H1 (cell line): Measurements from ENCODE around the gene KLHDC7B. TPM values are rescaled to one million over a fixed set of nuclear protein-coding genes. Genes with fewer than 3 reads are reported as not detected.

Experiments used
- CTCF ChIA-PET: fragments of 300-600 bp; sonication (Branson Sonifier 250); formaldehyde crosslinking; loops from one replicate; lab custom pipeline; 2021; ENCODE audit not compliant: partially characterized antibody; lab: Charles Lee
- POLR2A ChIA-PET: fragments of 300-600 bp; sonication (Branson Sonifier 250); formaldehyde crosslinking; loops from one replicate; lab custom pipeline; 2021; ENCODE audit warnings: inconsistent platforms; ENCODE audit not compliant: partially characterized antibody; lab: Charles Lee
- DNase-seq, 2 experiments: peaks; one replicate each; pipeline versions ENCODE4 v3.0.0 to v3.0.0-alpha.2; 2010 to 2022; ENCODE audit warnings: low spot score in 2 of 2, low read depth in 1 of 2, mixed read lengths in 1 of 2
- FAIRE-seq: peaks from 2 replicates; lab custom pipeline; 2011; peaks lifted over from hg19 to GRCh38; lab: Jason Lieb, UNC
- H2AFZ ChIP-seq: 2 replicates; pipeline ENCODE4 v1.8.1; 2012; ENCODE audit warnings: low read length, inconsistent platforms
- H2AK5ac ChIP-seq: 2 replicates; pipeline ENCODE4 v1.6.1; 2013; ENCODE audit warnings: low read depth, low read length
- H2BK120ac ChIP-seq: replicated peaks from 2 replicates; pipeline ENCODE3; 2013; ENCODE audit warnings: low read depth, low read length, inconsistent platforms
- H2BK12ac ChIP-seq: 2 replicates; pipeline ENCODE4 v1.6.1; 2013; ENCODE audit warnings: low read depth, low read length
- H2BK15ac ChIP-seq: 2 replicates; pipeline ENCODE4 v1.6.1; 2013; ENCODE audit warnings: low read length
- H2BK20ac ChIP-seq: 2 replicates; pipeline ENCODE4 v1.6.1; 2013; ENCODE audit warnings: low read length
- H2BK5ac ChIP-seq: 2 replicates; pipeline ENCODE4 v1.6.1; 2013; ENCODE audit warnings: low read depth, low read length
- H3K14ac ChIP-seq: 2 replicates; pipeline ENCODE4 v1.6.1; 2013; ENCODE audit warnings: inconsistent platforms; ENCODE audit not compliant: insufficient read length
- H3K18ac ChIP-seq: 2 replicates; pipeline ENCODE4 v1.6.1; 2013; ENCODE audit warnings: low read length; ENCODE audit errors: extremely low read depth
- H3K23ac ChIP-seq: 2 replicates; pipeline ENCODE4 v1.6.1; 2013; ENCODE audit warnings: inconsistent platforms; ENCODE audit not compliant: insufficient read length
- H3K23me2 ChIP-seq: 2 replicates; pipeline ENCODE4 v1.6.1; 2013; ENCODE audit warnings: low read depth, low read length
- H3K27ac ChIP-seq: 2 replicates; pipeline ENCODE4 v1.6.1; 2011; ENCODE audit warnings: low read depth, low read length, inconsistent platforms
- H3K27me3 ChIP-seq, 4 experiments: replicated peaks in 1 of 4; 1 replicate in 1 of 4; 2 replicates in 3 of 4; pipeline versions ENCODE4 v1.6.1 to v1.8.1; 2011 to 2013; ENCODE audit warnings: low read length in 3 of 4, mild to moderate bottlenecking in 3 of 4, inconsistent platforms in 2 of 4, mixed read lengths in 2 of 4, moderate library complexity in 1 of 4; ENCODE audit not compliant: control insufficient read depth in 3 of 4, insufficient read depth in 3 of 4; ENCODE audit errors: extremely low read depth in 1 of 4
- H3K36me3 ChIP-seq, 4 experiments: 2 replicates each; pipeline versions ENCODE4 v1.6.1 to v1.8.1; 2011 to 2013; ENCODE audit warnings: mild to moderate bottlenecking in 4 of 4, low read length in 3 of 4, moderate library complexity in 2 of 4, control low read depth in 1 of 4, inconsistent platforms in 1 of 4; ENCODE audit not compliant: insufficient read depth in 4 of 4, control insufficient read depth in 2 of 4
- H3K4ac ChIP-seq: replicated peaks from 2 replicates; pipeline ENCODE3; 2013; ENCODE audit warnings: low read length, low read depth, mixed read lengths, inconsistent platforms; ENCODE audit not compliant: insufficient read length
- H3K4me1 ChIP-seq, 4 experiments: replicated peaks in 1 of 4; 1 replicate in 1 of 4; 2 replicates in 3 of 4; pipeline versions ENCODE4 v1.6.1 to v1.8.1; 2011 to 2013; ENCODE audit warnings: low read length in 3 of 4, inconsistent platforms in 2 of 4, mixed read lengths in 1 of 4; ENCODE audit not compliant: insufficient read depth in 4 of 4, control insufficient read depth in 3 of 4
- H3K4me2 ChIP-seq, 2 experiments: 2 replicates each; pipeline versions ENCODE4 v1.6.1 to v1.8.1; 2011 to 2013; ENCODE audit warnings: low read depth in 2 of 2, low read length in 2 of 2, control low read depth in 1 of 2, inconsistent platforms in 1 of 2, mild to moderate bottlenecking in 1 of 2; ENCODE audit not compliant: insufficient read depth in 1 of 2
- H3K4me3 ChIP-seq, 4 experiments: fragments of 200-600, 300-600 bp in 1 of 4; sonication (generic), shearing (Covaris generic), sonication (Bioruptor Twin) in 1 of 4; 2 replicates each; pipeline versions ENCODE4 v1.5.1 to v1.8.1; 2011 to 2016; ENCODE audit warnings: low read length in 4 of 4, low read depth in 3 of 4, control low read depth in 2 of 4, inconsistent platforms in 2 of 4, mild to moderate bottlenecking in 2 of 4, mixed read lengths in 1 of 4, moderate library complexity in 1 of 4; ENCODE audit not compliant: insufficient read depth in 2 of 4; ENCODE audit errors: extremely low read depth in 1 of 4
- H3K56ac ChIP-seq: replicated peaks from 2 replicates; pipeline ENCODE3; 2013; ENCODE audit warnings: low read depth, mild to moderate bottlenecking, mixed read lengths, low read length, inconsistent platforms; ENCODE audit not compliant: insufficient read length
- H3K79me1 ChIP-seq: 2 replicates; pipeline ENCODE4 v1.6.1; 2013; ENCODE audit warnings: low read depth, low read length, control low read depth
- H3K79me2 ChIP-seq, 2 experiments: 2 replicates each; pipeline versions ENCODE4 v1.6.1 to v1.8.1; 2012 to 2013; ENCODE audit warnings: low read length in 2 of 2, mild to moderate bottlenecking in 2 of 2, inconsistent platforms in 1 of 2; ENCODE audit not compliant: insufficient read depth in 2 of 2, control insufficient read depth in 1 of 2
- H3K9ac ChIP-seq, 4 experiments: replicated peaks in 1 of 4; 1 replicate in 1 of 4; 2 replicates in 3 of 4; pipeline versions ENCODE4 v1.6.1 to v1.8.1; 2011 to 2013; ENCODE audit warnings: low read depth in 3 of 4, low read length in 3 of 4, control low read depth in 2 of 4, mild to moderate bottlenecking in 2 of 4, moderate library complexity in 2 of 4, inconsistent platforms in 1 of 4; ENCODE audit errors: extremely low read depth in 1 of 4
- H3K9me3 ChIP-seq, 2 experiments: 2 replicates each; pipeline versions ENCODE4 v1.6.1 to v1.8.1; 2012 to 2013; ENCODE audit warnings: mild to moderate bottlenecking in 2 of 2, moderate library complexity in 2 of 2, control low read depth in 1 of 2, inconsistent platforms in 1 of 2, low read depth in 1 of 2, low read length in 1 of 2, mixed read lengths in 1 of 2; ENCODE audit not compliant: insufficient read depth in 2 of 2
- H4K20me1 ChIP-seq, 2 experiments: replicated peaks in 1 of 2; 2 replicates each; pipeline versions ENCODE3 to v1.8.1; 2011 to 2013; ENCODE audit warnings: inconsistent platforms in 2 of 2, low read length in 2 of 2, mild to moderate bottlenecking in 1 of 2; ENCODE audit not compliant: insufficient read depth in 2 of 2, control insufficient read depth in 1 of 2
- H4K5ac ChIP-seq: 2 replicates; pipeline ENCODE4 v1.6.1; 2013; ENCODE audit warnings: low read length, low read depth, mixed read lengths, inconsistent platforms; ENCODE audit not compliant: insufficient read length
- H4K8ac ChIP-seq: 2 replicates; pipeline ENCODE4 v1.8.0; 2013; ENCODE audit warnings: mild to moderate bottlenecking, moderate library complexity, low read length, inconsistent platforms; ENCODE audit not compliant: insufficient read depth; ENCODE audit errors: extremely low read depth
- H4K91ac ChIP-seq: replicated peaks from 2 replicates; pipeline ENCODE3; 2013; ENCODE audit warnings: low read length, mixed read lengths, inconsistent platforms; ENCODE audit not compliant: insufficient read length
- CHD2 ChIP-seq: IDR thresholded peaks from 2 replicates; pipeline ENCODE4 v1.6.1; 2012; ENCODE audit warnings: low read length, improper control_type of control experiment
- CREB1 ChIP-seq: IDR thresholded peaks from 2 replicates; pipeline ENCODE4 v1.6.1; 2012; ENCODE audit warnings: inconsistent platforms
- EGR1 ChIP-seq: IDR thresholded peaks from 2 replicates; pipeline ENCODE4 v1.6.1; 2011; ENCODE audit warnings: low read depth, low read length, borderline replicate concordance
- EP300 ChIP-seq, 2 experiments: IDR thresholded peaks; 1 replicate in 1 of 2; 2 replicates in 1 of 2; pipeline ENCODE4 v1.6.1; 2011 to 2012; ENCODE audit warnings: low read depth in 2 of 2, low read length in 2 of 2, mild to moderate bottlenecking in 2 of 2, borderline replicate concordance in 1 of 2, inconsistent platforms in 1 of 2, moderate library complexity in 1 of 2
- EZH2 ChIP-seq: fragments of 200-600 bp; sonication (generic); IDR thresholded peaks from 2 replicates; pipeline ENCODE4 v1.7.1; 2012; ENCODE audit warnings: low read depth, mild to moderate bottlenecking, moderate library complexity, low read length, inconsistent platforms; ENCODE audit not compliant: severe bottlenecking
- JUND ChIP-seq: IDR thresholded peaks from 2 replicates; pipeline ENCODE4 v1.6.1; 2011; ENCODE audit warnings: mild to moderate bottlenecking, improper control_type of control experiment, low read length
- KDM4A ChIP-seq: IDR thresholded peaks from one replicate; pipeline ENCODE4 v1.7.1; 2012; ENCODE audit warnings: low read depth, mild to moderate bottlenecking, moderate library complexity, low read length, inconsistent platforms; ENCODE audit not compliant: severe bottlenecking
- KDM5A ChIP-seq: fragments of 200-600 bp; IDR thresholded peaks from 2 replicates; pipeline ENCODE4 v1.7.1; 2012; ENCODE audit warnings: mild to moderate bottlenecking, low read length, inconsistent platforms, mixed read lengths
- POU5F1 ChIP-seq: IDR thresholded peaks from 2 replicates; pipeline ENCODE4 v1.6.1; 2011; ENCODE audit warnings: low read depth, mild to moderate bottlenecking, low read length, moderate library complexity
- RXRA ChIP-seq: IDR thresholded peaks from 2 replicates; pipeline ENCODE4 v1.6.1; 2011; ENCODE audit warnings: low read depth, mild to moderate bottlenecking, low read length, moderate library complexity; ENCODE audit not compliant: insufficient read depth
- SIRT6 ChIP-seq: IDR thresholded peaks from one replicate; pipeline ENCODE4 v1.7.1; 2012; ENCODE audit warnings: low read length, inconsistent platforms
- SRF ChIP-seq: IDR thresholded peaks from 2 replicates; pipeline ENCODE4 v1.6.1; 2011; ENCODE audit warnings: mild to moderate bottlenecking, low read depth, low read length, moderate library complexity
- TAF7 ChIP-seq: optimal IDR thresholded peaks from 2 replicates; pipeline ENCODE3; 2011; ENCODE audit warnings: low read depth, mild to moderate bottlenecking, inconsistent platforms, low read length, moderate library complexity, borderline replicate concordance
- TCF12 ChIP-seq: IDR thresholded peaks from 2 replicates; pipeline ENCODE4 v1.6.1; 2011; ENCODE audit warnings: low read depth, mild to moderate bottlenecking, low read length
- WGBS, 2 experiments: shearing (Covaris generic) in 1 of 2; methylation state at CpG; one replicate each; pipeline versions ENCODE4 v1.1.6 to v1.1.7; 2013 to 2015; ENCODE audit warnings: low lambda C conversion rate in 2 of 2, mixed read lengths in 2 of 2, inconsistent platforms in 1 of 2, low coverage in 1 of 2, missing lambda C conversion rate in 1 of 2; ENCODE audit not compliant: insufficient replicate concordance in 2 of 2, insufficient coverage in 1 of 2, insufficient read length in 1 of 2; ENCODE audit errors: extremely low coverage in 1 of 2, missing lambda C conversion rate in 1 of 2; 5-methylcytosine and 5-hydroxymethylcytosine counted together
- polyA plus RNA-seq, 7 experiments: library from polyadenylated mRNA; depleted of rRNA in 3 of 7; stranded (reverse) in 5 of 7; unstranded in 2 of 7; fragments of >200 nt in 5 of 7; fragments of 200-250 nt in 2 of 7; gene quantifications; 1 replicate in 5 of 7; 2 replicates in 1 of 7; 4 replicates in 1 of 7; pipeline versions ENCODE4 v1.2.1 to v1.2.3, GENCODE V29; 2011 to 2013; ENCODE audit warnings: missing spikeins in 2 of 7, mixed read lengths in 2 of 7
- total RNA-seq: library from RNA; stranded (reverse); fragmentation: NEBNext Ultra II Directional; extraction: Animal tissue kit (Norgen Biotek cat#: 25700); gene quantifications from 2 replicates; pipeline ENCODE4 v1.2.1, GENCODE V29; 2021

KLHDC7B gene
- total and polyA plus RNA-seq, 2 of the 8 experiments (the other 6 are each of a cell fraction or from before 2014, with no cell fraction given), result not detected

GRCh38 chr22:50529897-50530579, 15.7 kb upstream of the KLHDC7B start, which contains the start of gene TYMP:
Gene TYMP (minus strand): TSS chr22:50530012. CDS start chr22:50529709, 303 bp downstream.
- Histone ChIP-seq H3K14ac (no peak within 1 kb of the TSS), H3K4me2 (peak within 1 kb of the TSS; percentile 51 to 92), H3K23me2 (peaks cover 28% of the 10 kb centered on the region; the same call in 1 of the 2 replicates), H3K18ac (no peak within 1 kb of the TSS; the same call in 1 of the 2 replicates), H3K4me3 (peak within 1 kb of the TSS; percentile 27 to 68 (median 48)), H2BK12ac (no peak within 1 kb of the TSS; the same call in 1 of the 2 replicates), H3K4me1 (peaks cover 0 to 26% (median 10%) of the 10 kb centered on the region in 4 experiments; a peak in 5 of 7 replicates), H3K4ac (no peak within 1 kb of the TSS), H4K91ac (peak within 1 kb of the TSS; percentile 42), H3K79me1 (no peaks in the 10 kb centered on the region), H4K8ac (peak within 1 kb of the TSS; percentile 94), H3K27ac (no peak within 1 kb of the TSS), H3K36me3 (no peaks in the 10 kb centered on the region), H2BK120ac (no peak within 1 kb of the TSS), H3K9ac (no peak within 1 kb of the TSS), H2BK20ac (no peak within 1 kb of the TSS), H3K9me3 (no peaks in the 10 kb centered on the region), H3K56ac (no peak within 1 kb of the TSS), H2BK5ac (no peak within 1 kb of the TSS), H4K20me1 (peaks cover 5 to 17% of the 10 kb centered on the region in 2 experiments), H4K5ac (no peak within 1 kb of the TSS), H2AK5ac (no peak within 1 kb of the TSS; the same call in 1 of the 2 replicates), H2BK15ac (peak within 1 kb of the TSS; percentile 46; the same call in 1 of the 2 replicates), H3K27me3 (peaks cover 43 to 70% (median 60%) of the 10 kb centered on the region in 4 experiments), H2AFZ (no peak within 1 kb of the TSS), H3K23ac (no peak within 1 kb of the TSS), H3K79me2 (no peaks in the 10 kb centered on the region)
- POLR2A ChIA-PET, result no interaction called here
- 13% methylated on average over 17 of the region's 92 CpGs; no CpG with 5 or more reads in 1 of the 2 experiments for whole genome bisulfite sequencing, 2 experiments
- DNase-seq (peak in 1 of 2 experiments; percentile 75), FAIRE-seq (no peak)
- CTCF ChIA-PET, result no interaction called here
- TF ChIP-seq CHD2 (no peak), POU5F1 (no peak), JUND (no peak), EP300 (IDR thresholded peaks at IDR 0.05; ENCODE audit: borderline replicate concordance in 1 of 2, low read depth in 2 of 2, low read length in 2 of 2) (no peak), TCF12 (no peak), EGR1 (no peak), KDM4A (no peak), SRF (no peak), CREB1 (no peak), SIRT6 (no peak), RXRA (no peak), TAF7 (no peak), EZH2 (peak; percentile 53), KDM5A (no peak)
